GM19239 (cell line): ENCODE data around the gene GMDS.

Experiments
- DNase-seq: peaks from one replicate; pipeline ENCODE4 v3.0.0; 2011; ENCODE audit warnings: low spot score; ENCODE audit not compliant: insufficient read length
- FAIRE-seq: peaks from 2 replicates; lab custom pipeline; 2011; peaks lifted over from hg19 to GRCh38; lab: Jason Lieb, UNC

The GMDS gene

GRCh38 chr6:1890987-1891386 lies 354.4 kb downstream of the GMDS start:
- FAIRE-seq, result no peak
- no peak for DNase-seq

GRCh38 chr6:1890071-1890470 lies 355.3 kb downstream of the GMDS start:
- DNase-seq, result no peak
- FAIRE-seq, result no peak

- no peak for DNase-seq
- no peak for FAIRE-seq
Measured at GRCh38 chr6:1885576-1886011, 359.8 kb downstream of the GMDS start.

DNA sequence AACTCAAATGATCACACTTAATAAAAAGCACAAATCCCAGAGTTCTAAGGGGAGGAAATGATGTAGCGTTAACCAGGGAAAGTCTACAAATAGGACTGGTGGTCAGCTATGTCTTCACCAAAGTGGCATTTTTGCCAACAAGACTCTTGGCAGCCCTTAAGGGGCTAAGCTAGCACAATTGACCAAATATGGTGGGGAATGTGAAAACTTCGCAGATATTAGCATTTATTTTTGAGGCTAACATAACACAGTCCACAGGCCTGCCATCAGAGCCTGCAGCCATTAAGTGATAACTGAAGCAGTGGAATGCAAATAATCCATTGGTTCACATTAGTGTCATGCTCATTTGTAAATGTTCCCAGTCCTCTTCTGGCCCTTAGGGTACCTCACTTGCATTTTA lies 361.1 kb downstream of the GMDS start:
- FAIRE-seq, result no peak
- DNase-seq, result no peak

GRCh38 chr6:1878330-1878729 lies 367.1 kb downstream of the GMDS start:
- FAIRE-seq (no peak), DNase-seq (no peak)

DNA sequence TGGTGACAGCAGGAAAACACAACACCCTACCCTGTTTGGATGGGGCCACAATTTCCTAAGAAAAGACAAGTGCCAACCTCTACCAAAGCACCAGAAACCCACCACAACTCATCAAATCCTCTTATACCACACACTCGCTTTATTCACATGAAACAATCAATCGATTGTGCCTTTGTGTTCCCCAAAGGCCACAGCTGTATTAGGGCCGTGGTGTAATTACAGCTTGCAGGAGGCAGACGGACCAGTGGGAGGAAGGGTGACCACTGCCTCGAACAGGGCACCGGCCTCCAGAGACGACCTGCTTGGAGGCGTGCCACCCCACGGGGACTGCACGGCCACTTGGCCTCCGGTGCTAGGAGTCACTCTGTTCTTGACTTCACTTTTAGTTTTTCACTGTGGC lies 371.6 kb downstream of the GMDS start:
- DNase-seq (no peak), FAIRE-seq (no peak)

DNA sequence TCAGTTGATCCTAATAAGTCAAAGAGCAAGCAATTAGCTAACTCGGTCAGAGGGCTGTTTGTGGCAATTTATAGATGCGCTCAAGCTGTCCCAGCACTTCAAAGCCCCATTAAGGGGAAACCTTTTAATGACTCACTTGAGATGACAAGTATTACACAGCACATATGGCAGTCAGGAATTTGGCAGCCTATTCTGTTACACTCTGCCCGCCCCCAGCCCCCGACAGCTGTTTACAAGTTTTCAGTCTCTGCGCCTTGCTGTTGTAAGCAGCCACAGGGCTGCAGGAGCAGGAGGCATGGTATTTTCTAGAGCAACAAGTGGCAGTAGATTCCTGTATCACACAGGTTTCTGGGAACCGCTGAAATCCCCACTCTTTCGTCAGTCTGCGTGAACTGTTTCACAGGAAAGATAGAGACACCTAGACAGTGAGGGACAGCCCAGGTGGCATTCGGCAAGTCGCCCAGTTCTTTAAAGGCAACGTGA lies 372.7 kb downstream of the GMDS start:
- FAIRE-seq (no peak), DNase-seq (no peak)

- no peak for FAIRE-seq
- DNase-seq, result no peak
Measured at GRCh38 chr6:1871724-1872315, 373.6 kb downstream of the GMDS start.

GRCh38 chr6:1870932-1871331 lies 374.5 kb downstream of the GMDS start:
- FAIRE-seq (peak; percentile 37), DNase-seq (no peak)

DNA sequence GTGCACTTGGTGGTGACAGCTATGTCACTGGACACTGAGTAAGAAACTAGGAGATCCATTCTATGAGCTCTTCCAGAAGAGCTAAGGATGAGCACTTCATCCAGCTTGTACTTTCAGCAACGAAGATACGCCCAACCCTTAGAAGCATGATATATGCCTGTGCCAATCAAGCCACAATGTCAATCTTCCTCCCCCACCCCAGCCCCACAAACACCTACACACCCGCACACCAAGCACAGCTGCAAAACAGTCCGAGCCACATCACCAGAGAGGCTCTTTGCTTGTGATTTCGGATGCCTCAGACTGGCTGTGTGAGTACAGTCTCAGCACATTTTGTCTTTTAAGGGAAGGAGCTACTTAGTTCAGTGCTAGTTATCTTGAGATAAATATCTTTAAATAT lies 375.2 kb downstream of the GMDS start:
- DNase-seq, result no peak
- FAIRE-seq, result no peak

DNA sequence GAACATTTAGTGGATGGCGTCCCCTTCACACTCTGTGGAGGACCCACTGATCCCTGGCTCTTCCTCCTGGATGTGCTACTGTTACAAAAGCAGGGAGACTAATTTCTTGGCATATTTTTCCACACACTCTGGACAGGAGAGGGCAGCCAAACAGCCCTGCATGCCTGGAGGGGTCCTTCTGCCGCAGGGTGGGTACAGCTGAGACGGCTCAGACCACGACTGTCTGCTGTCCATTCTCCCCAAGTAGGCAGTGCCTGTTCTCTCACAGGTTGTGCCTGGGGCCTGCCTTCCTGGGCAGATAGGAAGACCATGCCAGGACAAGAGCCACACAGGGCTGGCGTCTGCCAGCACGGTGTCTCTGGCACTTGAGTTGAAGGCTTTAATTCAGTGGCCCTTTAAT lies 375.6 kb downstream of the GMDS start:
- FAIRE-seq (no peak), DNase-seq (no peak)

DNA sequence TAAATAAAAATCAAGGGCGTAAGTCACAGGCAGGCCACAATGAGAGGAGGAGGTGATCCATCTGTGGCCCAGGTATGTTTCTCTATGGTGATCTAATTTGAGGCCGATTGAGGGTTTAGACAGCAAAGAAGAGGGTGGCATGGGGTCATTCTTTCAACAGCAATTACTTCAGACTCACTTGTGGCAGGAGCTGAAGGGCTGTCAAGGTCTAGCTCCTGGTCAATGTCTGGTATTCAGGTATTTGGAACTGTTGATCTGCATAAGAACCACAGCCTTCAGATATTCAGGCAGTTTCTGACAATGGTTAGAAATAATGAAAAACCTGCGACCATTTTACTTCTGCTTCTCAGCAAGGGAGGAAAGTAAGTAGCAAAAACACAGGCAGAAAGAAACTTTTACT lies 376.1 kb downstream of the GMDS start:
- DNase-seq, result no peak
- no peak for FAIRE-seq

GRCh38 chr6:1868561-1869261 lies 376.7 kb downstream of the GMDS start:
- DNase-seq (no peak), FAIRE-seq (peak; percentile 73)

GRCh38 chr6:1867197-1867596 lies 378.2 kb downstream of the GMDS start:
- DNase-seq (no peak), FAIRE-seq (no peak)

DNA sequence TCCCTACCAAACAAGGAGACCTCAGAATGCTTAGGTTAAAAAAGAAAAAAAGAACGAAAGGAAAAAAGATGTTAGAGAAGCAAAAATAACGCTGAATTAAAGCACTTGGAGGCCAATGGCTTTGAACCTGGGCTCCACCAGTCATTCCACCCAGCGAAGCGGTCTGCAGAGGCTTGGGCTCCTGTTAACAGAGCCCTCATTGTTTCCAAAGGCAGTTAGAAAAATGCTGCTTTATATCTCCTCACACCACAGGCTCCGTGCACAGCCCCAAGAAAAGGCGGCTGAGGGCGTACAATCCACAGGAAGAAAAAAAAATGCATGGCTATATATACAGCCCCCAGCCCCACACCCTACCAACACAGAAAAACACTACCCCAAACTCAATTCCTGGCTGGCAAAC lies 379.8 kb downstream of the GMDS start:
- no peak for DNase-seq
- no peak for FAIRE-seq

DNA sequence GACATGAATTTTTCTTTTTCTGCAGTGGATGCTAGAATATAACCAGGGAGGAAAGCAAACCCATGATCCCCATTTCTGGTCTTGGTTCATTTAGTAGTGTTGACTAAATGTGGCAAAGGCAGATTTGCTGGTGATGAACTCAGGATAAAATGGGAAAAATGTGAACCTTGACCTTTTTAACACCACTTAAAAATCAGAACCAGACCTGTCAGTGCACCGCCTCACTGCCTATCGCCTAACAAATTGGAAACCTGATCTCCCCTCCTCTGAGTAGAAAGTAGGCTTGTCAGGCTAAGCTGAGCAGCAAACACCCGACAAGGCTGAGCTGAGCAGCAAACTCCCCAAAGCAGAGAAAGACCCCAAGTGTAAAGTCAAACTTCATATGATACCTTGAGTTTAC lies 380.9 kb downstream of the GMDS start:
- DNase-seq (no peak), FAIRE-seq (no peak)

- DNase-seq (no peak), FAIRE-seq (no peak)
Measured at GRCh38 chr6:1862411-1862810, 383.0 kb downstream of the GMDS start.

DNA sequence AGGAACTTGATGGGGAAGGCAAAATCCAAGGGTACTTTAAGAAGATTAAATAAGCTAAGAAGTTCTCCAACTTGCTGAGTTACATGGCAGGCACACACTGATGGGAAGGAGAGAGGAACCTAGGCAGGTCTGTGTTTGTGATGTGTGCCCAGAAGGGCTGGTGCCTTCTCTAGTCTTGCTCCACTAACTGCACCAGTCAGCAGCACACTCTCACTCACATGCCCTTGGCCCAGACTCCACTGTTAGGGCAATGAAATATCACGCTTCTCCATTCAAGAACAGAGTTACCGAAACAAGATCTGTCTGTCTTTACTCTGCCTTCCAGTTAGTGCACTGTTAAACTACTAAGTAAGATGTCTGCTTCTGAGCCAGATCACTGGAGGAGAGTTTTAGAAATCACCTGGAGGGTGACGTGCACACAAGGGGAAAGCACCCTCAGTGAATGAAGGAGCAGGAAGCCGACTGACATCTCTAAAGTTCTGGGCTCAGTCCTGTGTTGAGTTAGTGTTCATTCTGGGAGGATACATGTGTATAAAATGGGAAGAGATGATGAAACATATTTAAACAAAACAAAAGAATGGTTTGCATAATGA lies 384.6 kb downstream of the GMDS start:
- DNase-seq (no peak), FAIRE-seq (no peak)

GRCh38 chr6:1858859-1859258 lies 386.5 kb downstream of the GMDS start:
- no peak for FAIRE-seq
- no peak for DNase-seq

DNA sequence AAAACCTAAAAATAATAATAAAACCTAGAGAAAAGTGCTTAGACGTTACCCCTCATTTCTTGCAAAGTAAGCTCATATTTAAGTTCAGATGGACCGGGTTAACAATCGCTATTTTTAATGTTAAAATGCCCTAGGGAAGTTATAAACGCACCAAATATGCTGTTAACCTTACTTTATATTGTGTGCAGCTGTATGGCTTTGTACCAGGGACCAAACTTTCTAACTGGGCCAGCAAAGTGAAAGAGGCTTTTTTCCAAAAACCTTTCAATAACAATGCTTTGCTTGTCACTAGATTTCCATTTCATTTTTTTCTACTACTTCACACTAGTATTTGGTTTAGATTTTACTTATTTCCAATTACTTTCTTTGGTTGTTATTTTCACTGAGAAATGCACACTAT lies 387.2 kb downstream of the GMDS start:
- DNase-seq, result no peak
- no peak for FAIRE-seq

GRCh38 chr6:1856381-1856780 lies 389.0 kb downstream of the GMDS start:
- peak; percentile 90 for FAIRE-seq
- DNase-seq, result peak; percentile 12

GRCh38 chr6:1855890-1856289 lies 389.5 kb downstream of the GMDS start:
- DNase-seq, result no peak

More at GRCh38 chr6:1855890-1856289, 389.5 kb downstream of the GMDS start:
- FAIRE-seq, result peak; percentile 37
